AG09319 (cell line): ENCODE data around the gene BTBD17.

ENCODE experiments used
- DNase-seq: peaks from one replicate; pipeline ENCODE4 v3.0.0-alpha.2; 2010; ENCODE audit warnings: low read depth; ENCODE audit errors: extremely low read depth
- CTCF ChIP-seq: IDR thresholded peaks from 2 replicates; pipeline ENCODE4 v1.5.1; 2011; ENCODE audit warnings: low read depth, mild to moderate bottlenecking, inconsistent platforms, low read length, moderate library complexity

Gene BTBD17

DNA sequence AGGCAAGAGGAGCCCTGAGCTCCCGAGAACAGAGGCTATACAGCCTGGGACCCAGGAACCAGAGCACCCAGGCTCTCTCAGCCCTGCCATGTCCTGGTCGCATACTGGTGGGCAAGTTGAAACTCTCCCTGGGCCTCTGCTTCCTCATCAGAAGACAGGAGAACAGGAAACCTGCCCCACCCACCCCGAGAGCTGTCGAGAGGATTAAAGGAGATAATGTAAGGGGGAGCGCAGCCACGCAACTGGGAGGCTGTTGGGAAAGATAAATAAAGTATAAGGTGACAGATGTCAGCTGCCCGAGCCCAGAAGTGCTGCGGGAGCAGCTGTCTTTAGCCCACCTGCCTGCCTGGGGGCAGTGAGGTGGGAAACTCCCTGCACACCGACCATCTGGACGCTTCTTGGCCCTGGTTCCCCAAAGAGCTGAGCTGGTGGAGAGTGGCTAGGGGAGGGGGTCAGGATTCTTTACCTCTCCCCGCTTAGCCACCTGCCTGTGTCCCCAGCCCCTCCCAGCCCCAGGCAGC lies 28.8 kb downstream of the BTBD17 start:
- no peak for TF ChIP-seq CTCF
- no peak for DNase-seq

DNA sequence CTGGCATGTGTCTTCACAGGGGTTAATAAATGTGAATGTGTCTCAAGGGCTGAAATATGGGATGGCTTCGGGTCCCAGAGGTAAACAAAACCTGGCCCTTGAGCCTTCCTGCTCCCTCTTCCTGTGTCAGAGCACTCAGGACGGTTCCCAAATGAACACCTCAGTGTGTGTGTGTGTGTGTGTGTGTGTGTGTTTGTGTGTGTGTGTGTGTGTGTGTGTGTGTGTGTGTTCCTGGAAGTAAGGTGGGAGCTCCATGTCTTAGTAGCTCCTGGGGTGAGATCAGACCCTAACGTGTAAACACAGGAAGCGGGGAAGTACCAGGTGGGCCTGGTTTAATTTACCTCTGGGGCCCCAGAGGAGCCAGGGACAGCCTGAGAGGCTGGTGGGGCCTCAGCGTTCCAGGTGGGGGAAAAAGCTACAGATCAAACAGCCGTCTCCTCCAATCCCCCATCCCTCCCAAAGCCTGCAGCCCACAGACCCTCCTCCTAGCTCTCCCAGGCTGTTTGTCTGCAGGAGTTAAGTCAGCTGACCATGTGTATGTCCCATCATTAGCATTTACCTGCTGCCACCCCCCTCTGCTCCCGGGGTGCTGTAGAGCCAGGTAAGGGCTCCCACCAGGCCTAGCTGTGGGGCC lies 29.5 kb downstream of the BTBD17 start:
- no peak for TF ChIP-seq CTCF
- DNase-seq, result no peak

DNA sequence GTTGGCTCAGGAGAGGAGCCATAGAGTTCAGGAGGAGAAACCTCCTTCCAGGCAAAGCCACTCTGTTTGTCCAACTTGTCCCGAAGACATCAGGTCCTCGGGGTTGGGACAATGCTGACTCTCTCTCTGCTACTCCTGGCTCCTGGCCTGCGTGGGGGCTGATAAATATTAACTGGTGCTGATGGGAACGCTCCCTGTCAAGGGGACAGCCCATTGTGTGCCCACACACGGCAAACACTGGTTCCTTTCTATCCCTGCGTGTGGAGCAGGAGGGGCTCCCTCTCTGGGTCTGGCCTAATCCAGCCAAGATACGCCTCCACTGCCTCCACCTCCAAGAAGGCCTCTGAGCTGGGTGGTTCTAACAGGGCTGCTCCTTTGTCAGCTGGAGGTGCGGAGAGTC lies 31.2 kb downstream of the BTBD17 start:
- no peak for DNase-seq
- TF ChIP-seq CTCF, result no peak

DNA sequence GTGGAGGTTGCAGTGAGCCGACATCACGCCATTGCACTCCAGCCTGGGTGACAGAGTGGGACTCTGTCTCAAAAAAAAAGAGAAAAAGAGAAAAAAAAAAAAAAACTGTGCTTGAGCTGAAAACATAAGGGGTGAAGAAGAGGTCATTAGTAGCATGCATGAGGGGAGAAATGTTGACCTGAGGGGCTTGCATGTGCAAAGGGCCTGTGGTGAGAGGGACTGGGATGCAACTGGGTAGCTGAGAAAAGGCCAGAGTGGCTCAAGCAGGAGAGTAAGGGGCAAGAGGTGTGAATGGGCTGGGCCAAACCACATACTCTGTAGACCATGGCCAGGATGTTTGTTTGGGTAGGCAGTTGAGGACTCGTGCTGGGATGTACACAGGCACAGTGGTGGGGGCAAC lies 32.3 kb downstream of the BTBD17 start:
- TF ChIP-seq CTCF, result no peak
- DNase-seq, result no peak

GRCh38 chr17:74328487-74328886 lies 33.2 kb downstream of the BTBD17 start:
- no peak for DNase-seq
- no peak for TF ChIP-seq CTCF

GRCh38 chr17:74326506-74326905 lies 35.2 kb downstream of the BTBD17 start:
- TF ChIP-seq CTCF, result no peak
- DNase-seq, result no peak

- no peak for DNase-seq
- no peak for TF ChIP-seq CTCF
These were observed 35.8 kb downstream of the BTBD17 start, which contains the start of gene KIF19 for GRCh38 chr17:74325743-74326379. KIF19 (plus strand) TSS chr17:74326226; CDS start chr17:74326350, 124 bp downstream.
